Fibroblast of gingiva (primary cell): ENCODE measurements around the gene DENND1A.

Experiments used
- DNase-seq: peaks from one replicate; pipeline ENCODE4 v3.0.0-alpha.2; 2011; ENCODE audit warnings: low read depth

DENND1A gene

DNA sequence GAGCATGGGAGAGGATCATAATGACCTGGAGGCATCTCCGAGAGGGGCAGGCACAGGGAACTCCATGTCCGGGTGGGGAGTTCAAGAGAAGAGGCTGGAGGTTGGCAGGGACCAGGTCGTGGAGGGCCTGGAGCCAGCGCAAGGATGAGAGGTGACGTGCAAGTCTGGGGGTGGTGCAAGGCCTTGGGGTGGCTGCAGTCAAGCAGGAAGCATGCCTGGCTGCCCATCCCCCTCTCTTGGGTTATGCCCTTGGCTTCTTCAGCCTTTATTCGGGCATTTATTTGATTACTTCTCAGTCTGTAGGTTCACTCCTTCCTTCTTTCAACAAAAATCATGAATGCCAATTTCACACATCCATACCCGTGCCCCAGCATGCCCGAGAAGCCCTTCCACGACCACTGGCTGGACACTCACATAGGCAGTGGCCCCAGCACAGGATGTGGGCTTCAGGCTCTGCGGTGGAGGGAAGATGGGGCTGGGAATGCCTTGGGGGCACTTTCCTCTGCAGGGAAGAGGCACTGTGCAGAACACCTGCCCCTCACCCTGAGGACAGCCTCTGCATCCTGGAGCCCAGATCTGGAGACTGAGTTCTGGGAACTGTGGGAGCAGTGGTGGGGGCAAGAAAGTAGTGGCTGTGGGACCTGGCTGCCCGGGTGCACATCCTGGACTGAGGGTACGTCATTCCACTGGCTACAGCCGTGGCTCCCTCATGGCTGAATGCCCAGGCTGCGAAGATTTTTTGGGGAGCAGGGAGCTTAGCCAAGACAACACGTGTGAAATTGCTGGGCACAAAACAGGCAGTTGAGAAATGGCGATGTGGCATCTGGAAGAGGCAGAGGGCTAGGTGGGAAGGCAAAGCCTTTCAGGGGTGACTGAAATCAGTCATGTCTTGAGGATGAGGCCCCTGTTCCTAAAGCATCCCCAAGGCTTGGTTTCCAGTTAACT, 535.4 kb downstream of the DENND1A start:
- no peak for DNase-seq

DNA sequence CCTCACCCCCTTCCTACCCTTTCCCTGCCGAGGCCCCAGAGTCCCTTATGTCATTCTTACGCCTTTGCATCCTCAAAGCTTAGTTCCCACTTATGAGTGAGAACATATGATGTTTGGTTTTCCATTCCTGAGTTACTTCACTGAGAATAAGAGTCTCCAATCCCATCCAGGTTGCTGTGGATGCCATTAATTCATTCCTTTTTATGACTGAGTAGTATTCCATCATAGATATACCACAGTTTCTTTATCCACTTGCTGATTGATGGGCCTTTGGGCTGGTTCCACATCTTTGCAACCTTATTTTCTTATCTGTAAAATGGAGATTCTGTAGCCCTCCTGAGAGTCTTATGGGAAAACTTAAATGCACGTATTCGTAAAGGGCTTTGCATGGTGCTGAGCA, 537.1 kb downstream of the DENND1A start:
- no peak for DNase-seq

DNA sequence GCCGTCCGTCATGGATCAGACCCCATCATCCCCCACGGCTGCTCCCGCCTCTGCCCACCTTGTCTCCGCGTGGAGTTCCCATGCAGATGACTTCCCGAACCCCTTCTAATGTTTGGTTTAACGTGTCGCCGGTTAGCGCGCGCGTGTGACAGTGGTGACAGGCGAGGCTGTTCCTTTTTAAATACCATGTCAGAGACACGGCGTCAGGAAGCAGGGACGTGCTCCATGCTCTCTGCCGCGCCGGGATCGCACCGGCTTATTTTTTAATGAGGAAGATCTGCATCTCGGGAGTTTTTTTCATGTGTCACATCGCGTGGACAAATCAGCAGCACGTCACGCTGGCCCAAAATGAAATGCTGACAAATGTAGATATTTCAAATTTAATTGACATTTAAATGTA, 538.0 kb downstream of the DENND1A start:
- DNase-seq: no peak

DNA sequence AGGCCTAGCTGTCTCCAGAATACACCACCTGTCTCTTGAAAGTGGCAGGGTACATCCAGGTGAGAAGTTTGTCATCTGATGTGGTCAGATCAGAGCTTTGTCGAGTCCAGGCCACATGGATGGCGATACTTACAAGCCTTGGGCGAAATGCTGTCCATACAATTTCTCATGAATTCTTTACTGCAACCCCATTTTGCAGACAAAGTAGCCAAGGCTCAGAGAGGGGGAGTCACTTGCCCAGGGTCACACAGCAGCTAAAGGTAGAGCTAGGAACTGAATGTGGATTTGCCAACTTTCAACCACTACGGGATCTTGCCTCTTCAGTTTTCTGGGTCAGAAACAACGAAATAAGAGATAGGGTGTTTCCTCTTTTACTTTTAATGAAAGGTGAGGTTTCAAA, 538.7 kb downstream of the DENND1A start:
- no peak for DNase-seq

DNA sequence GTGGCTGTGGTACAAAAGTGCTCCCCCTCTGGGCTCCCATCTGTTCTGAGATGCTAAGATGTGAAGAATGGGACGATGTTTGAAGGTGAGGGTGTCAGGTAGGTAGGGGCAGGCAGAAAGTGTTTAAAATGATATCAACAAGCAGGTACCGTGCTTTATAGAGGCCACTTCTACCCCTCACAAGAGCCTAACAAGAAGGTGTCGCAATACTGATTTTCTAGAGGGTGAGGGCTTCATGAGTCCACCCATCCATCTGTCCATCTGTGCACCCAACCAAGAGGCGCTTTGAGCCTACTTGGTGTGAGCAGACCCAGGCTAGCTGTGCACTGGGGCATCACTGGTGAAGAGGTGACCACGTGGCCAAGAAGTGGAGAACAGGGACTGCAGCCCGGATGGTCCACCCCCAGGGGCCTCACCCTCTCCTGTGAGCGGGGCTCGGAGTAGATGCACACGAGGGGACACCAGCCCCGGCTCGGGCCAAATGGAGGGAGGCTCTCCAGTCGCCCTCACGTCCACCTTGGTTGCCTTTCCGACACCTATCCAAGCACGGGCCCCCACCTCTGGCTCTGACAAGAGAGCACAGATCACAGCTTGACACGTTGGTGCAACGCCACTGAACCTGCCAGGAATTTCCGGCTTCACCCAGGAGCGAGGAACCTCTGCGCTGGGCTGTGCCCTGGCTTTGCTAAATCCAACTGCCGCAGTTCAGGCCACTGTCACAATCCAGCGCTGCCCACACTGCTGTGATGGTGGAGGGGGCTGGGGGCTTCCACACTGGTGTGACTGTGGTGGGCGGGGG, 539.4 kb downstream of the DENND1A start:
- DNase-seq: no peak

DNA sequence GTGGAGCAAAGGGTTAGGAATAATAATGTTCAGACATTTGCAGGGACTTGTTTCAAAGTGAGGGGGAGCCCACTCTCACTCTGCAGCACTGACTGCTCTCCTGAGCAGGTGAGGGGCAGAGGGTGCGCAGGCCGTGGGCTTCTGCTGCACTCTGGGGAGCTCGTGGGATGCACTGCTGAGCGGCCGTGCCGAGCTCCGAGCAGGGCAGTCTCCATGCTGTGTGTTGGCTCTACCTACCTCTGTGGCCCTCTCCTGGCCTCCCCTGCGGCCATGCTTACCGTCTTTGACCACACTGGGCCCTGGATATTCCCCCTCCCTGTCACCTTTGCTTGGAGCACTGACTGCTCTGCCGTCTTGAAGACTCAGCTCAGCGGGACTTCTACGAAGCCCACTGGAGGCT, 540.2 kb downstream of the DENND1A start:
- no peak for DNase-seq

DNA sequence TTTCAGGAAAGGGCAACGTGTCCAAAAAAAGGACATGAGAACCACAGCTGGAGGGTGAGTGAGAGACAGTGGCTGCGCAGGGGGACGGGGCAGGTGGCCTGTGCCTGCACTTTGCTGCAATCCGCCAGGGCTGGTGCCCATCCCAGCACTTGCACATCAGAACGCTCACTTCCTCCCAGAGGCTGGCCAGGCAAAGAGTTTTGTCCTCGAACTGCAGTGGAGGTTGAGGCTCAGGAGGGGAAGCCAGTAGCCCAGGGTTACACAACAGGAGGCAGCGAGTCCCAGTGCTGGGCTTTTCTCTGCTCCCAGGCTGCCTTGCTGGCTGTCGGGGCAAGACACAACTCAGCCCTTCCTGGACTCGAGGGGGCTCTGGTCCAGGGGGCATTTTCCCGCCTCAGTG, 540.9 kb downstream of the DENND1A start:
- DNase-seq: no peak

DNA sequence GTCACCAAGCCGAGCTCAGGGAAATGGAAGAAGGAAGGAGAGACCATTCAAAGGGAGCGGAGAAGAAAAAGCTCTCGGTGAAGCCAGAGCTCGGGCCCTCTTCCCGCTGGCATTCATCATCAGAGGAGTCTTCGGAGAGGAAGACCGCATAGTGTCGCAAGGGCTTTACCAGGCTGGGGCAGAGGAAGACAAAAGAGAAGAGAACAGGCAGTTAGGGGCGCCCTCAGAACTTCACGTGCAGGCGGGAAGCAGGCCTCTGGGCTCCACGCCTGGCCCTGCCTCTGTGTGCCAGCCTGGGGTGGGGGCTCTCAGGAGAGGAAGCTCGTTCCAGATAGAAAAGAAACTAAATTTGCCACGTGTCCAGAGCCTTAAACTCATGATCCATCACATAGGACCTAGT, 542.2 kb downstream of the DENND1A start:
- DNase-seq: no peak

DNA sequence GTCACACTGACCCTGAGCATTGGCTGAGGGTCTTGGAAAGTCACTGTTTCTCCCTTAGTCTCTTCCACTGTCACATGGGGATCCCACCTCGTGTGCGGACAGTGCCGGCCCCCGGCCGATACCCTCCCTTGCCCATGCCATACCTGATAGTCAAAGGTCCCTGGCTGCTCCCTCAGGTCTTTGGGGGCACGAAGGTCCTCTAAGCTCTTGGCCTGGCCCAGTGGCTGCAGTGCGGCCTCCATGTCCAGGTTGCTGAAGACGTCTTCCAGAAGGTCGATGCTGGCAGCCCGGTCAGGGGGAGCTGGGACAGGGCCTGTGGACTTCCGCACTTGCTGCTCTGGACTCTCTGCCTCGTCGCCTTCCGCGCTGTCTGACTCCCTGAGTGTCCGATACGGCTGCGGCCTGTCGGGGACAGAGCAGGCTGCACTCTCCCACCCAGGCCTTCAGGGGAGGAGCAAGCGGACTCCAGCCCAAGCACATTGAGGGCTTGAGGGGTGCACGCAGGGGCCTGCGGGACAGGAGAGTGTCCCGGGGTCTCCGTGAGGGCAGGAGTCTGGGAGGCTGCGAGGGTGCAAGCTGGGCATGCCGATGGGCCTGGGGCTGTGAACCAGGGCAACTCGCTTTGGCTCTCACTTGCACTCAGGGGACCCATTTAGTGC, 546.3 kb downstream of the DENND1A start:
- no peak for DNase-seq

DNA sequence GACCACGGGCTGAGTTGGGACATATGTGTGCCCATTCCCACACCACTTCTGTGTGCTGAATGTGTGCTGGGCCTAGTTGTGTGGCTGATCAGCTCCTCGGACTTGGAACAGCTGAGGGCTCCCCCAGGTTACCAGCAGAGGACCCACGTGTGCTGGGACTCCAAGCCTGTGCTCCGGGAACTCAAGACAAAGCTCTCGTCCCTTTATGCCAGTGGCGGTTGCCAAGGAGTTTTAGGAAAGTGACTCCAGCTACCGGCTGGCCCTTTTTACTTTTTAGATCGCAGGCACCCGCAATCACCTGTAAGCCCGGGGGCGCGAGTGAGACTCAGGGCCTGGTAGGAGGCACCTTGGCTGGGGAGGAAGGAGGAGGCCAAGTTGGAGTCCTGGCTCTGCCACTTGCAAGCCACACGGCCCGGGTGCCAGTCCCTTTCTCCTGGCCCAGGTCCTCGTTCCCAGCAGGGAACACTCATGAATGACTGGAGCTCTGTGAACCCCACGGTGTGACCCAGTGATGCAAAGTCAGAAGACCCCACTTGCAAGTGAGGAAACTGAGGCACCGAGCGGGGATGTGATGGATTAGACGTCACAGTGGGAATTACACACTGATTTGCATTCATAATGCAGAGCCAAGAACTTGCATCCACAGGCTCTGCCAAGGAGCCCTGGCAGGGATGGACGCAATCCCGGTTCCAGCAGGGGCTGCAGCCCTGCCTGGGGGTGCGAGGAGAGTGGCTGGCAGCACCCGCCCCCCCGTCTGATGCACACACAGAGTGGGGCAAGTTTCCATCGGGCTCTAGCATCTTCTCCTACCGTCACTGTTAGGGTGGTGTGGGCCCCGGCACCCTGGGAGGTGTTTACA, 547.0 kb downstream of the DENND1A start:
- no peak for DNase-seq

DNA sequence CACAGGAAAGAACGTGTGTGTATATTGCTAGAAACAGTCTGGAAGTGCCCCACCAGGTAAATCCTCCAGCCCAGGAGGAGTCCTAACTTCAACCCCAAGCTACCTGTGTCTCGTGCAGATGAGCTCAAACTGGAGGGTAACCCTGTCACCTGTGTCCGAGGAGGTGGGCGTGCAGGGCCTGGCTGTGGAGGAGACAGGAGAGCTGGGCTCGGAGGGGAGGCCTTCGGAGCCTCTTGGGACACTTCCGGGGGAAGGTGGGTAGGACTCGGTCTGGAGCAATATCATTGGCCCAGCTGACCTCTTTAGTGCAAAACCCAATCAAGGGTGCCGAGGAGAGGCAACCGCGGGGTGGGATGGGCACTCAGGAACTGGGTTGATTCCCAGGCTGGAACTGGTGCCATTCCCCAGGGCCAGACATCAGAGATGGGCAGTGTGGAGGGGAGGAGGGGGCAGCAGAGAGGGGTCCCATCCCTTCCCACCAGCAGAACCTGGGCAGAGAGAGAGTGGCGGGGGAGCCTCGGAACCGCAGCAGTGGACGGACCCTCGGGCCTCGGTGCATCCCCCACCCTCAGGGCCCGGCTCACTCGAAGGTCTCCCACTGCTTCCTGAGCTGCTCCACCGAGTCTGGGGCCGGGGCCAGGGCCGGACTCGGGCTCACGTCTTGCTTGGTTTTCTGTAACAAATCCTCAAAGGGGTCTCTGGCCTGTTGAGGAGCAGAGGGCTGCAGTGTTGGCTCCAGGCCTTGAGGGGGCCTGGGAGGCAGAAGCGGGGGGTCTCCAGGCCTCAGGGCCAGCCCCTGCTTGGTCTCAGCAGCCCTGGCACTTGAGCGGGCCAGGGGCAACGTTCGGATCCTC, 548.8 kb downstream of the DENND1A start:
- no peak for DNase-seq

DNA sequence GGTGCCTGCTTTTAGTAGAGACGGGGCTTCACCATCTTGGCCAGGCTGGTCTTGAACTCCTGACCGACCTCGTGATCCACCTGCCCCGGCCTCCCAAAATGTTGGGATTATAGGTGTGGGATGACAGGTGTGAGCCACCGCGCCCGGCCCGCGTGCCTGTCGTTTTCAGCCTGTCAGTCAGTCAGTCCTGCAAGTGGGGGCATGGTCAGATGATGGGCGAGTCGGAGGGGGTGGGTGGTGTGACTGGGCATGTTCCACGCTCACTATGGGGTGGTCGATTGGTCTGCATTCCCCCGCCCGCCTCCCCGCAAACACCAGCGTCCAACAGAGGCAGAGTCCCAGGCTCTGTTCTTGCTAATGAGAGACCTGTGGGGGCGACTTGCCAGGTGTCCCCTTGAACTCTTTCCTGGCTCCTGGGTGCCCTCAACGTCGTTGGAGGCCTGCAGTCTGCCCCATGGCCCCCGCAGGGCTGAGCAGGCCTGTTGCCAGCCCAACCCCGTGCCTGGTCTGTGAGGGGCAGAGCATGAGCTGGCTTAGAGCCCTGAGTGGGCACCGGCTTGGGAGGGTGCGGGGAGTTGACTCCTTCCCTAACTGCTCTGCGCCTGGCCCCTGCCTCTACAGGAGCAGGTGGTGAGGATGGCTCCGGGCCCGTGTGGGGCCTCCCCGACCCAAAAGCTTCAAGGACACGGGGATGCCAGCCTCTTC, 550.8 kb downstream of the DENND1A start:
- DNase-seq: no peak

DNA sequence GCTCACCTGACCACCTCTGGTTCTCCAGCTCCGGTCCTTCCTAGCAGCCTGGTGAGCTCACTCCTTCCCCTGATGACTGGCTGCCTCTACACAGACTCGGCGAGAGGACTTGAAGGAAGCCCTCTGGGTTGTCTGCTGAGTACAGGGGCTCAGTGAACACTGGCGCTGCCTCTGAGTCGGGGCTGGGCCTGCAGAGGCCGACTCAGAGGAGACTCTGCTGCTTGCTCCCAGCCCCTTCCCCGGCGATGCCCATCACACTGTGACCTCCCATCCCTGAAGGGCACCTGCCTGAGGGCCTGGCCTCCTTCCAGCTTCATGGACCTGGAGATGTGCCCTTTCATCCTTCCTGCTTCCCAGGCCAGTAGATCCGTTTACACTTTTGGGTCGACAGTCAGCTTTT, 551.9 kb downstream of the DENND1A start:
- no peak for DNase-seq

DNA sequence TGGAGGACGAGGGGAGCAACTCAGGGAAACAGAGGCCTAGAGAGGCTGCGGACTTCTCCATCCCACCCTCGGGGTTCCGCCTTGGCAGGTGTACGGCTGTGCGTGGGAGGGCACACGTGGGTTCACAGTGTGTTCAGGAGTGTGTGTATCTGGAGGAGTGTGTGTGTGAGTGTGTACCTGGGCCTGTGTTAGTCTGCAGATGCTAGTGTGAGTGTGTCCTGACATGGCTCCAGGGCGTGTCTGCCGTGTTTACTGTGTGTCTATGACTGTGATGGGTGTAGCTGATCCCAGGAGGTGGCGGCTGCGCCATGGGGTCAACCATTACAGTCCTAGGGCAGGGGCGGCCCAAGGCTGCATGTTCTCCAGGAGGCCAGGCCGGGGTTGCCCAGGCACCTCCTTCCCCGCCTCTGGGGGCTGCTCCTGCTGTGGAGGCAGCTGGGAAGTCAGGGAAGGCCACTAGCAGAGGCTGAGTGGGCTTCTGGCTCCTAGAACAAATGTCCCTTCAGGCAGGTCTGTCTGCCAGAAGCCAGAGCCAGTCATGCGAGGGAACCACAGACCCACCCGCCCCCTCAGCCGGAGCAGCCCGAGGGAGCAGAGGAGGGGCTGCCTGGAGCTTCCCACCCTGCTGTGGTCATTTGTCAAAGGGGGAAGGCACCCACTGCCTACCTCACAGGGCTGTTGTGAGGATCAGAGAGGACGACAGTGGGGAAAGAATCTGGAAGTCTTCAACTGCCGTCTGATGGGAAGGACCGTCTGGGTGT, 552.5 kb downstream of the DENND1A start:
- DNase-seq: no peak

DNA sequence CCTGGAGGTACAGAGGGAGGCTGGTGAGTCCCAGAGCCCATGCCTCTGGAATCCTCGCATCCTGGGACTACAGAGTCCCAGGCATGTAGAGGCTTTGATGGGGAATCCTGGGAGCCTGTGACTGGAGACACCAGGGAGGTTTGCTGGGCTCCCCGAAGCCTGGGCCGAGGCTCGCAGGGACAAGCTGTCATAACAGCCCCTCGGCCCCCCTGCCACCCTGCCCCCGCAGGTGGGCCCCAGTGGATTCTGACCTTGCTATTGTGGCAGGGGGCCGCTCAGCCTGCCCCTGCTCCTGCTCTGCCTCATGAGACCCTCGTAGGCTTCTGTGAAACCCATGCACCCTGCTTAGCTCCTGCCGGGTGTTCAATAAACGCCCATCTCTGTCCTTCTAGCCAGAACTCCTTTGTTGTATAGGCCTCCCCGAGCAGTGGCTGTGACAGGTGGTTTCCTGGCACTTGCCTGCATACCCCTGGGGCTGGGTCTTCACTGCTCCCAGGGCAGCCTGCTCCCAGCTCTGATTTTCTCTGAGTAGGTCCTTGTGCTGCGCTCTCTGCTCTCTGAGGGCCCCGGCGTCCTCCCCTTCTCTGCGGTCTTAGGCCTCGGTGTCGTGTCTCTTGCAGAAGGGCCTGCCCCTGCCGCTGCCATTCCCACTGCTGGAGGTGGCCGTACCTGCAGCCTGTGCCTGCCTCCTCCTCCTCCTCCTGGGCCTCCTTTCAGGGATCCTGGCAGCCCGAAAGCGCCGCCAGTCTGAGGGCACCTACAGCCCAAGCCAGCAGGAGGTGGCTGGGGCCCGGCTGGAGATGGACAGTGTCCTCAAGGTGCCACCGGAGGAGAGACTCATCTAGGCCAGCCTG, 553.5 kb downstream of the DENND1A start:
- DNase-seq: no peak

DNA sequence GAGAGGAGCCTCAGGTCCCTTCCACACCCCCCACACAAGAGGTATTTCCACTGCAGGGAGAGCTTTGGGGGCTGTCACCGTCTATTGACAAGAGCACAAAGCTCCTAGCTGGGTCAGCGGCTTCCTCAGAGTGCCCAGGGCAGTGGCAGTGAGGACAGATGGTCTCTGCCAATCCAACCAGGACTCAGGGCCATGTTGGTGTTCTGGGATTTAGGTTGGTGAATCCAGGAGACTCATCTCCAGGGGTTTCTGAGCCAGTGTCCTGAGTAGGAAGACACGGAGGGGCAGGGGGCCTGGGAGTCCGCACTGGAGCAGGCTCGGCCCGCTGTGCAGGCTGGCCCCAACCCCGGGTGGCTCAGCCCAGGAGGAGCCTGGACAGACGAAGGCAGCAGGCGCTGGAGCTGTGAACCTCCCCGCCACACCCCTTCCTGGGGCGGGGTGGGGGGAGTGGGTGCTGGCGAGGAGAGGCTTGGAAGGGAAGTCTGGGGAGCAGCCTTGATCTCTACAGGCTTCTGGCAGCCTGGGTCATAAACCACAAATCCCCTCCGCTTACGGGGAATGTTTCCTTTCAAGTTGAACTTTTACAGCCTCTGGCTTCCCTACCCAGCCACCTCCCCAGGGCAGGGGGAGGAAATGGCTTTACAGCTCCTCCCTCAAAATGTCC, 554.3 kb downstream of the DENND1A start:
- DNase-seq: no peak

DNA sequence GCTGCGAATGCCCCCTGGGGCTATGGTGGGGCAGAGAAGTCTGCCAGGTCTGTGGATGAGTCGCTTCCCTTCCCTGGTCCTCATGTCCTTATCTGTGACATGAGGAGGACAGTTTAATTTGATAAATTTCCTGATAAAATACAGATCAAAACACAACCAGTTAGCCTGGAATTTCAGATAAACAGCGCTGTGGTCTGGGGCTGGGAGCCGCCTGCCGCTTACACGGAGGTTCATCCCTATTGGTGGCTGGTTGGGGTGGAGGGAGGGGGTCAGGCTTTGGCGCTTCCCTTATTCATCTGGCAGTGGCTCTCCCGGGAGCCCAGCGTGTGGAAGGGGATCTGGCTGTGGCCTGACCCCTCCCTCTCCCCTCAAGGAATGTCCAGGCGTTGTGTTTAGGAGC, 556.0 kb downstream of the DENND1A start:
- DNase-seq: no peak

DNA sequence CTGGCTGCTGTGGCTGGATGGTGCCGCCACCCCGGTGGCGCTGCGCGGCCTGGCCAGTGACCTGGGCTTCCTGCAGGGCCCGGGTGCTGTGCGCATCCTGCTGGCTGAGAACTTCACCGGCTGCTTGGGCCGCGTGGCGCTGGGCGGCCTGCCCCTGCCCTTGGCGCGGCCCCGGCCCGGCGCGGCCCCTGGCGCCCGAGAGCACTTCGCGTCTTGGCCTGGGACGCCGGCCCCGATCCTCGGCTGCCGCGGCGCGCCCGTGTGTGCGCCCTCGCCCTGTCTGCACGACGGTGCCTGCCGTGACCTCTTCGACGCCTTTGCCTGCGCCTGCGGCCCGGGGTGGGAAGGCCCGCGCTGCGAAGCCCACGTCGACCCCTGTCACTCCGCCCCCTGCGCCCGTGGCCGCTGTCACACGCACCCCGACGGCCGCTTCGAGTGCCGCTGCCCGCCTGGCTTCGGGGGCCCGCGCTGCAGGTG, 556.4 kb downstream of the DENND1A start:
- no peak for DNase-seq
